Nephron (organoid): ENCODE measurements around the gene ARMC2.

Experiments
- H3K27ac Mint-ChIP-seq, 3 experiments: 2 replicates each; pipeline ENCODE4 v1.8.0; 2020; ENCODE audit warnings: mixed read lengths in 3 of 3, mild to moderate bottlenecking in 2 of 3, moderate library complexity in 1 of 3
- H3K27me3 Mint-ChIP-seq: 2 replicates; pipeline ENCODE4 v1.8.0; 2021; ENCODE audit warnings: low read depth, mild to moderate bottlenecking, moderate library complexity, mixed read lengths
- H3K36me3 Mint-ChIP-seq: 2 replicates; pipeline ENCODE4 v1.8.0; 2020; ENCODE audit warnings: low read depth, mixed read lengths
- H3K4me1 Mint-ChIP-seq: 2 replicates; pipeline ENCODE4 v1.8.0; 2020; ENCODE audit warnings: mixed read lengths
- H3K4me3 Mint-ChIP-seq, 3 experiments: 2 replicates each; pipeline ENCODE4 v1.8.0; 2020; ENCODE audit warnings: mild to moderate bottlenecking in 3 of 3, mixed read lengths in 3 of 3, moderate library complexity in 2 of 3
- H3K9me3 Mint-ChIP-seq: 2 replicates; pipeline ENCODE4 v1.8.0; 2020; ENCODE audit warnings: mixed read lengths
- CTCF ChIP-seq, 3 experiments: fragments of 200-600 bp; sonication (generic); IDR thresholded peaks; one replicate each; pipeline ENCODE4 v1.5.0; 2021; ENCODE audit warnings: antibody characterized with exemption in 3 of 3; ENCODE audit not compliant: unreplicated experiment in 3 of 3

Gene ARMC2

GRCh38 chr6:108987156-108987555 is 138.9 kb downstream of the ARMC2 start:
- Mint-ChIP-seq H3K36me3 (peaks cover 55% of the 10 kb centered on the region), H3K27ac (no peak overlapping the region)
- no peak for TF ChIP-seq CTCF (IDR thresholded peaks at IDR 0.05; ENCODE audit: unreplicated experiment in 3 of 3)

GRCh38 chr6:108988296-108988695 is 140.1 kb downstream of the ARMC2 start:
- no peak overlapping the region for H3K4me3 Mint-ChIP-seq
- H3K9me3 Mint-ChIP-seq = peaks cover under 1% of the 10 kb centered on the region
- H3K27ac Mint-ChIP-seq = peak overlapping the region in 1 of 3 experiments; percentile 69
- no peaks in the 10 kb centered on the region for H3K27me3 Mint-ChIP-seq
- H3K4me1 Mint-ChIP-seq = no peaks in the 10 kb centered on the region
- peaks cover 53% of the 10 kb centered on the region for H3K36me3 Mint-ChIP-seq
- TF ChIP-seq CTCF (IDR thresholded peaks at IDR 0.05; ENCODE audit: unreplicated experiment in 3 of 3) = no peak

More at GRCh38 chr6:108987156-108987555, 138.9 kb downstream of the ARMC2 start:
- Mint-ChIP-seq H3K4me3 (no peak overlapping the region), H3K27me3 (no peaks in the 10 kb centered on the region), H3K4me1 (no peaks in the 10 kb centered on the region), H3K9me3 (peaks cover 7% of the 10 kb centered on the region)

- Mint-ChIP-seq H3K4me3 (no peak overlapping the region), H3K4me1 (no peaks in the 10 kb centered on the region), H3K9me3 (no peaks in the 10 kb centered on the region), H3K27ac (peak overlapping the region in 1 of 3 experiments; percentile 69), H3K27me3 (no peaks in the 10 kb centered on the region), H3K36me3 (peaks cover 54% of the 10 kb centered on the region)
- no peak for TF ChIP-seq CTCF (IDR thresholded peaks at IDR 0.05; ENCODE audit: unreplicated experiment in 3 of 3)
These were observed 140.5 kb downstream of the ARMC2 start for GRCh38 chr6:108988765-108989164.

GRCh38 chr6:108989700-108990099 is 141.5 kb downstream of the ARMC2 start:
- Mint-ChIP-seq H3K27me3 (no peaks in the 10 kb centered on the region), H3K4me1 (no peaks in the 10 kb centered on the region), H3K4me3 (no peak overlapping the region), H3K36me3 (peaks cover 50% of the 10 kb centered on the region), H3K9me3 (no peaks in the 10 kb centered on the region), H3K27ac (peak overlapping the region in 2 of 3 experiments; percentile 37 to 95)
- no peak for TF ChIP-seq CTCF (IDR thresholded peaks at IDR 0.05; ENCODE audit: unreplicated experiment in 3 of 3)

- no peaks in the 10 kb centered on the region for H3K4me1 Mint-ChIP-seq
- H3K36me3 Mint-ChIP-seq = peaks cover 43% of the 10 kb centered on the region
- H3K9me3 Mint-ChIP-seq = no peaks in the 10 kb centered on the region
- no peak overlapping the region for H3K4me3 Mint-ChIP-seq
- TF ChIP-seq CTCF (IDR thresholded peaks at IDR 0.05; ENCODE audit: unreplicated experiment in 3 of 3) = no peak
- H3K27me3 Mint-ChIP-seq = no peaks in the 10 kb centered on the region
- H3K27ac Mint-ChIP-seq = no peak overlapping the region
These were observed 145.7 kb downstream of the ARMC2 start for GRCh38 chr6:108993876-108994275.

GRCh38 chr6:108995296-108995695 is 147.1 kb downstream of the ARMC2 start:
- Mint-ChIP-seq H3K4me1 (peaks cover 8% of the 10 kb centered on the region), H3K4me3 (no peak overlapping the region), H3K36me3 (peaks cover 41% of the 10 kb centered on the region), H3K27ac (no peak overlapping the region), H3K9me3 (no peaks in the 10 kb centered on the region), H3K27me3 (no peaks in the 10 kb centered on the region)
- TF ChIP-seq CTCF (IDR thresholded peaks at IDR 0.05; ENCODE audit: unreplicated experiment in 3 of 3) = no peak
